GM21528 (cell line): Measurements from ENCODE around the gene RAB3C.
"Not testable (repeated sequence)": the region's sequence is repeated elsewhere in the genome, so short reads cannot be mapped to it uniquely, and the experiment has no call there.

Source experiments
- ATAC-seq: cut with Tn5 transposase; IDR thresholded peaks from one replicate; pipeline ENCODE4 v1.9.1; 2021; ENCODE audit warnings: mild to moderate bottlenecking, moderate library complexity; ENCODE audit not compliant: unreplicated experiment, low FRiP score

Gene RAB3C, protein sequence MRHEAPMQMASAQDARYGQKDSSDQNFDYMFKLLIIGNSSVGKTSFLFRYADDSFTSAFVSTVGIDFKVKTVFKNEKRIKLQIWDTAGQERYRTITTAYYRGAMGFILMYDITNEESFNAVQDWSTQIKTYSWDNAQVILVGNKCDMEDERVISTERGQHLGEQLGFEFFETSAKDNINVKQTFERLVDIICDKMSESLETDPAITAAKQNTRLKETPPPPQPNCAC

DNA sequence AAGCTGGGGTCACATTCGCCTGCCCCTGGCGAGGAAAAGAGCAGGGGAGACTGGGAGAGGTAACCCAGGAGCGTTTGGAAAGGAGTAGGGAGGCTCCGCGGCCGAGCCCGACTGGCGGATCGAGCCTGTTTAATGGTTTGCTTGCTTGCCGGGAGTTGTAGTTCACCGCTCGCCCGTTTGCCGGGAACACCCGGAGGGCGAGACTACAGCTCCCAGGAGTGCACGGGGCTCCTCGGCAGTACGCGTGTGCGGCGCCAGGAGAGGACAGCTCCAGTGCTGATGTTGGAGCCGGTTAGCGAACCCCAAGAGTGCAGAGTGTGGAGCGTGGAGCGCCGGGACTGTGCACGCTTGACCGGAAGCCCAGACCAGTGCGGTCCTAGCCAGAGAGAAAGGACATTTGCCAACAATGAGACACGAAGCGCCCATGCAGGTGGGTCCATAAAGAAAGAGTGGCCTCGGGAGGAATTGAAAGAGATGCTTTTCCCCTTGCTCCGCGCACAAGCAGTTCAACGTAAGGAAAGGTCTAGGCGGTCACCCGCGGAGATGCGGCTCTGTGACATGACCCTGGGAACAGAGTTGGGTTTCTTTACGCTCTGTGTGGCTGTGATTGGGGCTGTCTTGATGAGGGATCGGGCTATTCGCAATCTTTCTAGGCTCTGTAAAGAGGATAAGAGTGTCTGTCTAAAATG, at the start of gene RAB3C:
RAB3C (plus strand) TSS at position 273 of the 689 bp plus-strand sequence; CDS start at position 407, 134 bp downstream.
- peak; percentile 100 for ATAC-seq

DNA sequence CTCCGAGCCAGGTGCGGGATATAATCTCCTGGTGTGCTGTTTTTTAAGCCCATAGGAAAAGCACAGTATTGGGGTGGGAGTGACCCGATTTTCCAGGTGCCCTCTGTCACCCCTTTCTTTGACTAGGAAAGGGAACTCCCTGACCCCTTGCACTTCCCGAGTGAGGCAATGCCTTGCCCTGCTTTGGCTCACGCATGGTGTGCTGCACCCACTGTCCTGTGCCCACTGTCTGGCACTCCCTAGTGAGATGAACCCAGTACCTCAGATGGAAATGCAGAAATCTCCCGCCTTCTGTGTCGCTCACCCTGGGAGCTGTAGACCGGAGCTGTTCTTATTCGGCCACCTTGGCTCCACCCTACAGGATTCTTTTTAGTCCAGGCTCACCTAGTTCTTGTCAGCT, 40.9 kb upstream of the RAB3C start:
- not testable (repeated sequence) for ATAC-seq

DNA sequence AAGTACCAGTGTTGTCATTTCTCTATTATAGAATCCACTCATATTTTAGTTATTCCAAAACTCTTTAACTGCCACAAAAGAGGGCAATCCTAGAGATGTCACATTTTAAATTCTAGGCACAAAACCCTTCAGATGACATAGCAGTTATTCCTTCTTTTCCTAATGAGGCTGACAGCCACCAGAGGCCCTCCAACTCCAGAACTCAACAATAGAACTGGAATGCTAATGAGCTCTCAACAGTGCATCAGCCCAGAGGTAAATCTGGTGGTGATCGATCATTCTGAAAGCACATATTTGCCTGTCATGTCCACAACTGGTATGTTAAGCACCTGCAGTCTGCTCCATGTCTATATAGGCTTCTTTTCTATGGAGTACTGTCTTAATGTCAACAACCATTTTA, 40.2 kb upstream of the RAB3C start:
- ATAC-seq: no peak

DNA sequence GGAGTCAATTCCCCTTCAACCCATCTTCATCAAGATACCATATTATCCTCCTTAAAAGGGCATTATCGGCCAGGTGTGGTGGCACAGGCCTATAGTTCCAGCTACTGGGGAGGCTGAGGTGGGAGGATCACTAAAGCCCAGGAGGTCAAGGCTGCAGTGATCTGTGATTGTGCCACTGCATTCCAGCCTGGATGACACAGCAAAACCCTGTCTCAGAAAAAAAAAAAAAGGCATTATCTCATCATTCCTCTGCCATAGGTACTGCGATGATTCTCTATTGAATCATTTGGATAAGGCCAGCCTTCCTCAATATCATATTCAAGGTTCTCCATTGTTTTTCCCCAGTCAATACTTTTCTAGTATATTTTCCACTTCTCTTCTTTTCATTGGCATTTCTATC, 39.2 kb upstream of the RAB3C start:
- ATAC-seq: no peak

DNA sequence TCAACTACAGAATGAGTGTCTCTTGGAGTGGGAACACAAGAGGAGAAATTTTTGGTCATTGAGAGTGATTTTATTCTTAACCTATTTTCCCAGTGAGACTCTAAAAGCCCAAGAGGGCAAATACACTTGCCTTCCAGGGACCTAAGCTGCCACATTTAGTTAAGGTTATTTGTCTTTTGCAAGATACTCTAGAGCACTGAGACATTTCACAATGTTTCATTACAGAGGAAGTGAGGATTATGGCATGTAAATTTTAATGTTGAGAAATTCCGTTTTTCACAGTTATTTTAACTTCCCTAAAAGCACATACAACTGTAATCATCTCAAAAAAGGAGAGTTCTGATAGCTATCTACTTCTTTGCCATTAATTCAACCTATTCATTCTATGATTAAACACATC, 38.7 kb upstream of the RAB3C start:
- ATAC-seq: no peak

DNA sequence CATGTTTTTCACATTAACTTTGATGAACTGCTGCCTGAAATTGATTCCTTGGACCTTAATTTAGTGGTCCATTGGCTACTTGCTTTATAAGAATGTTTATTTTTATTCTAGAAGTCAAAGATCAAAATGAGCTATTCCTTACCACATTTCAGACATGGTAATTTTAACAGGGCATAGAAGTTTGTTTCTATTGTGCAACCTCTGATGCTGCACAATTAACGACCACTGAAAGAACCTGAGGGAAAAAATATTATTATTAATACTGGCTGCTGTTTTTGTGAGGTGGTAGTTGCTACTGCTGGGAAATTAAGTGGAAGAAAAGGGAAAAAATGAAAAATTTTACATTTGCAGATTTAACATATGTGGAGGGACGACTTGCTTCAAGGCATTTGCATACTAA, 37.9 kb upstream of the RAB3C start:
- ATAC-seq: no peak

DNA sequence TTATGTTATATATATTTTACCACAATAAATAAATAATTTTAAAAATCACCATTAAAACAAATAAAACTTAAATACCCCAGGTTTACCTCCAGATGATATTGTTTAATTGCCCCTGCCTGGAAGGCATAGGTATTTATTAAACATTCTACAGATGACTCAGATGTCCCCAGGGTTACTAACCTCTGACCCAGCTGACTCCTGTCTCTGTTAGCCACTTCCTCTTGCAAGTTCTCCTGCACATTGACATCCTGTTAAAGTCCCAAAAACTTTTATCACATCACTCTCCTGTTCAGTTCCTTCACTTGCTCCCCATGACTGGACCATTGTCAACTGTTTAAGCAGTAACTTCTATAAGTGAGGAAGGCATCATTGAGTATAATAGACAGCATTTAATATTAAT, 37.0 kb upstream of the RAB3C start:
- peak; percentile 98 for ATAC-seq

DNA sequence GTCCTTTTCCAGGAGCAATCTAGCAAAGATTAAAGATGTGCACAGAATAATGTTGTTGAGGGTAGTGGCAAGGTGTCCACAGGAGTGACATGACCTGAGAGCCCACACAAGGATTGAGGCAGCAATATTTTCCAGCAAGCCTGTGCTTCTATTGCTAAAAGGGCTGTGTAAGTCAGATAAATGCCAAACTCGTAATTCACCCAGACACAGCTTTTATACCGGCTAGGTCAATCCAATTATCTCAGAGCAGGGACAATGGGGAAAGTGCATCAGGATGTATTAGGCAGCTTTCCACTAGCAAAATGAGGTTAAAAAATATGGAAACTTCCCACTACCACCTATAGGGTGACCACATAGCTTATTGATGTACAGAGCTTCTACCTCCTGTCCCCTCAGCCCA, 34.8 kb upstream of the RAB3C start:
- ATAC-seq: no peak

DNA sequence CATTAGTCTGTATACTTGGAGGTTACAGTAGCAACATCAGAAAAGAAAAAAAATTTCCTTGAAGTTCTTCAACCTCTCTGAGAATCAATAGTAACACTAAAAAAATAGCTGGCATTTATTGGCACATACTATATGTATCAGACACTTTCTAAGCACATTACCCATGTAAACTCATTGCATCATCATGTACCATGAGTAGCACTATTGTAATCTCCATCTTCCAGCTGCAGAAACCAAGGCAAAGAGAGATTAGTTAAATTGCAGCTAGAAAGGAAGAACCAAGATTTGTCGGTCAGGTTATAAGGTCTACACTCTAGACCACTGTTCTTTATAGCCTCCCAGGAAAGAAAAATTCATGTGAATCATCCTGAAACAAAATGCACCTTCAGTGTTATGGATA, 31.4 kb upstream of the RAB3C start:
- no peak for ATAC-seq

DNA sequence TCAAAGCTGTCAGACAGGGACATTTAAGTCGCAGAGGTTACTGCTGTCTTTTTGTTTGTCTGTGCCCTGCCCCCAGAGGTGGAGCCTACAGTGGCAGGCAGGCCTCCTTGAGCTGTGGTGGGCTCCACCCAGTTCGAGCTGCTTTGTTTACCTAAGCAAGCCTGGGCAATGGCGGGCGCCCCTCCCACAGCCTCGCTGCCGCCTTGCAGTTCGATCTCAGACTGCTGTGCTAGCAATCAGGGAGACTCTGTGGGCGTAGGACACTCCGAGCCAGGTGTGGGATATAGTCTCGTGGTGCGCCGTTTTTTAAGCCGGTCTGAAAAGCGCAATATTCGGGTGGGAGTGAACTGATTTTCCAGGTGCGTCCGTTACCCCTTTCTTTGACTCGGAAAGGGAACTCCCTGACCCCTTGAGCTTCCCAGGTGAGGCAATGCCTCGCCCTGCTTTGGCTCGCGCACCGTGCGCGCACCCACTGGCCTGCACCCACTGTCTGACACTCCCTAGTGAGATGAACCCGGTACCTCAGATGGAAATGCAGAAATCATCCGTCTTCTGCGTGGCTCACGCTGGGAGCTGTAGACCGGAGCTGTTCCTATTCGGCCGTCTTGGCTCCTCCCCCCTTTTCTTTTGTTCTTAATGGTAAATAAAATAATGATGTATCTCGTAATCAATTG, 25.1 kb upstream of the RAB3C start:
- ATAC-seq: not testable (repeated sequence)

DNA sequence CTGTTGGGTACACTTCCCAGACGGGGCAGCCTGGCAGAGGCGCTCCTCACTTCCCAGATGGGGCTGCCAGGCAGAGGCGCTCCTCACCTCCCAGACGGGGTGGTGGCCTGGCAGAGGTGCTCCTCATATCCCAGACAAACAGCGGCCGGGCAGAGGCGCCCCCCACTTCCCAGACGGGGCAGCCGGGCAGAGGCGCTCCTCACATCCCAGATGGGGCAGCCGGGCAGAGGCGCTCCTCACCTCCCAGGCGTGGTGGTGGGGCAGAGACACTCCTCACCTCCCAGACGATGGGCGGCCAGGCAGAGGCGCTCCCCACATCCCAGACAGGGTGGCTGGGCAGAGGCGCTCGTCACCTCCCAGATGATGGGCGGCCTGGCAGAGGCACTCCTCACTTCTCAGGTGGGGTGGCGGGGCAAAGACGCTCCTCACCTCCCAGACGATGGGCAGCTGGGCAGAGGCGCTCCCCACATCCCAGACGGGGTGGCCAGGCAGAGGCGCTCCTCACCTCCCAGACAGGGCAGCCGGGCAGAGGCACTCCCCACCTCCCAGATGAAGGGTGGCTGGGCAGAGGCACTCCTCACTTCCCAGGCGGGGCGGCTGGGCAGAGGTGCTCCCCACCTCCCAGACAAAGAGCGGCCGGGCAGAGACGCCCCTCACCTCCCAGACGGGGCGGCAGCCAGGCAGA, 19.7 kb upstream of the RAB3C start:
- ATAC-seq: not testable (repeated sequence)

DNA sequence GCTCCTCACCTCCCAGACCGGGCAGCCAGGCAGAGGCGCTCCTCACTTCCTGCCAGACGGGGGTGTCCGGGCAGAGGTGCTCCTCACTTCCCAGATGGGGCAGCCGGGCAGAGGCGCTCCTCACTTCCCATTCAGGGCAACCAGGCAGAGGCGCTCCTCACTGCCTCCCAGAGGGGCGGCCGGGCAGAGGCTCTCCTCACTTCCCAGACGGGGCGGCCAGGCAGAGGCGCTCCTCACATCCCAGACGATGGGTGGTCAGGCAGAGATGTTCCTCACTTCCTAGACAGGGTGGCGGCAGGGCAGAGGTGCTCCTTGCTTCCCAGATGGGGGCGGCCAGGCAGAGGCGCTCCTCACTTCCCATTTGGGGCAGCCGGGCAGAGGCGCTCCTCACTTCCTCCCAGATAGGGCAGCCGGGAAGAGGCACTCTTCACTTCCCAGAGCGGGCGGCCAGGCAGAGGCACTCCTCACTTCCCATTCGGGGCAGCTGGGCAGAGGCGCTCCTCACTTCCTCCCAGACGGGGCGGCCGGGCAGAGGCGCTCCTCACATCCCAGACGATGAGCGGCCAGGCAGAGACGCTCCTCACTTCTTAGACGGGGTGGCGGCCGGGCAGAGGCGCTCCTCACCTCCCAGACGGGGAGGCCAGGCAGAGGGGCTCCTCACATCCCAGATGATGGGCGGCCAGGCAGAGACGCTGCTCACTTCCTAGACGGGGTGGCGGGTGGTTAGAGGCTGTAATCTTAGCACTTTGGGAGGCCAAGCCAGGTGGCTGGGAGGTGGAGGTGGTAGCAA, 18.6 kb upstream of the RAB3C start:
- not testable (repeated sequence) for ATAC-seq

DNA sequence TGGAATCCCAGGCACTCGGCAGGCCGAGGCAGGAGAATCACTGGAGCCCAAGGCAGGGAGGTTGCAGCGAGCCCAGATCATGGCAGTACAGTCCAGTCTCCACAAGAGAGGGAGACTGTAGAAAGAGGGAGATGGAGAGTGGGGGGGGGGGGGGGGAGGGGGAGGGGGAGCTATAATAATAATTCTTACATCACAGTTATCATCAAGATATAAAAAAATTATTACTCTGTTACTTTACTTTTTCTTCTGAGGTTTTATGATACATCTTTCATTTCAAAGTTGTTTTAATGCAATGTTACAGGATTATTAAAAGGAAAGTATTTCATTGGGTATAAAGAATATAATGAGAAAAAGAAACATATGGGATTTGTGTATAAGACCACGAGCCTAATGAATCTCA, 17.8 kb upstream of the RAB3C start:
- ATAC-seq: no peak

DNA sequence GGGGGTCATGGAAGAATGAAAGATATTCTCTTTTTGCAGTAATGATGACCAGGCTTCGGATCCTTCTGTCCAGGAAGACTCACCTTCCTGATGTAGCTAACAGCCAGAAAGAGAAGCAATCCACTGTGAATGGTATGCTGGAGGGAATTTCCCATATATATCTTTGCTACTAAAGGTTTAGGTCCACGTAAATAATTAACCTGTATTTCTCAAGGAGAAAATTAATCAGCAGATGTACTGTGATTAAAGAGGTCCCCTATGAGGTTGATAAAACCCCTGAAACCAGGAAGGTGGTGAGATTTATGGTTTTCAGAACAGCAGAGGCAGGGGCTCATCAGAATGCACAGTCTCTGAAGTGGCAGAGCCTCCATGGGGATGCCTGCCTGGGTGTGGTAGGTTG, 11.4 kb upstream of the RAB3C start:
- no peak for ATAC-seq

DNA sequence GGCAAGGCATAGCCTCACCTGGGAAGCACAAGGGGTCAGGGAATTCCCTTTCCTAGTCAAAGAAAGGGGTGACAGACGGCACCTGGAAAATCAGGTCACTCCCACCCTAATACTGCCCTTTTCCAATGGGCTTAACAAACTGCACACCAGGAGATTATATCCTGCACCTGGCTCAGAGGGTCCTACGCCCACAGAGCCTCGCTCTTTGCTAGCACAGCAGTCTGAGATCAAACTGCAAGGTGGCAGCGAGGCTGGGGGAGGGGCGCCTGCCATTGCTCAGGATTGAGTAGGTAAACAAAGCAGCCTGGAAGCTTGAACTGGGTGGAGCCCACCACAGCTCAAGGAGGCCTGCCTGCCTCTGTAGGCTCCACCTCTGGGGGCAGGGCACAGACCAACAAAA, 9.9 kb upstream of the RAB3C start:
- not testable (repeated sequence) for ATAC-seq

DNA sequence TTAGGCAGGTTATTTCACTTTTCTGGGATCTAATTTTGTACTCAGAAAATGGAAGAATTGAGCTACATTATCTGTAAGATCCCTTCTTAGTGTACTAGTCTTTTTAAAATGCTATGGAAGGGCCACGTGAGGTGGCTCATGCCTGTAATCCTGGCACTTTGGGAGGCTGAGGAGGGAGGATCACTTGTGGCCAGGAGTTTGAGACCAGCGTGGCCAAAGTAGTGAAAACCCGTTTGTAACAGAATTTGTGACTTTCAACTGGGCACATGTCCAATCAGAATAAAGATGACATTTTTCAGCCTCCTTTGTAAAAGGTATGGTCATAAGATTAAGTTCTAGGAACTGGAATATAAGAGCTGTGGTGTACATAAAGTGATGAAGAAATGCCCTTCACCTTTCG, 3.1 kb upstream of the RAB3C start:
- ATAC-seq: no peak

DNA sequence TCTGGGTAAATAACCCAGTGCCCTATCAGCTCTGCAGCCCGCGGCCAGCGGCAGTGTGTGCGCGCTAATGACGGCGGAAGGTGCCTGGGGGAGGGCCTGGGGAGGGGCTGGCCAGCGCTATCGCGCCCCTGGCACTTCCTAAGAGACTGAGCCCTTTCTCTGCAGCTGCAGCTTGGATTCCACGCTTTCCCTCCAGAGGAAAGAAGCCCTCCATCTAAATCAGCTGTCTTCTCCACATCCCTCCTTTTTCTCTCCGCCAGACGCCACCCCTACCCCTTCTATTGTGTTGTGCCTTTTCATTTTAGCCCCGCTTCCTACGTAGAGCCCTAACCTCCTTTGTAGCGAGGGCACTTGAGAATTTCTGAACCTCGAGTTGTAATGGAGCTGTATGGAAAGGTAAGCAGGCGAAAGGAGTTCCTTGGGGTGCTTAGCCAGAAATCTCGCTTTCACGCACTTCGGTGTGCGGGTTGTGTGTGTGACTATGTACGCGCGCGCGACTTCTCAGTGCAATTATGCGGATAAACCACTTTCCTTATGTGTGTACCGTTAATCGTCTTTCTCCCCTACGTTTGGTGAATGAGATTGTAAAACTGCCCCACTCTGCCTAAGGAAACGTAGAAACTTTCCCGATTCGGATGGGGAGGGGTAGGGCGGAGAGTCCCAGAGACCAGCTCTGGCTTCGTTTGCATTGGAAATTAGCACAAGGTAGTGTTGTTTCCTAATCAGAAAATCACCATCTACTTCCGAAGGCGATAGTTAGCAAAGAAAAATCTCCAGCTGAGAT, 664 bp upstream of the RAB3C start:
- peak; percentile 37 for ATAC-seq

DNA sequence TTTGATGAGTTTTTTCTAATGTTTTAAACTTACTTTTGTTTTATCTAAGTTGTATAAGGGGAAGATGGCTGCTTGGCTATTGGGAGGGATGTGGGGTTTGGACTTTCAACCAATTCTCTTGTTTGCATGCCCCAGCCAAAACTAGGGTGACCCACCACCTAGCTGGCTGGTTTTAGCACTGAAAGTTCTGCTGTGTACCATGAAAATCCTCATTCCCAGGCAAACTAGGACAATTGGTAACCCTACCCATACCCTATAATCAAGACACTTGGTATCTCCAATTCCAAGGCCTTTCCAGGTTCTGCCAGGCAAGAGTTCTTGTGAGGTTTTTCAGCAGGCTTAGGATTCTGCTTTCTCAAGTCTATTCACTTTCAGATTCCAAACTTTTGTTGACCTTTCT, 13.1 kb downstream of the RAB3C start:
- no peak for ATAC-seq

DNA sequence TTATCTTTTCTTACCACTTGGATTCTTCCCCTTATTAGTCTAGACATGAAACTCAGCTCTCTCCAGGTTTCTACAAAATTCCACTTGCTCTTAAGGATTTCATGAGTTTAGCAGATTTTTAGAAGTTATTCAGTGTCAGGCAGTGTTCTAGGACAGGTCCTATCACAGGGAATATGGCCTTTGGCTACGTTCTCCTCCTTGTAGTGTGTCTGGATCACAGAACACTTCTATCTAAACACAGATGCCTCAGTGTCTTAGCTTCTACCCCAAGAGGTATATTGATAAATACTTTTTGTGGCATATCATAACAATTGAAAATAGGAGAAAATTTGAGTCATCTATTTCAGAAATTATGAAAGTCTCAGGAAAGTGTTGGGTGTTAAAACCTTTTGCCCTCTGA, 15.6 kb downstream of the RAB3C start:
- no peak for ATAC-seq

DNA sequence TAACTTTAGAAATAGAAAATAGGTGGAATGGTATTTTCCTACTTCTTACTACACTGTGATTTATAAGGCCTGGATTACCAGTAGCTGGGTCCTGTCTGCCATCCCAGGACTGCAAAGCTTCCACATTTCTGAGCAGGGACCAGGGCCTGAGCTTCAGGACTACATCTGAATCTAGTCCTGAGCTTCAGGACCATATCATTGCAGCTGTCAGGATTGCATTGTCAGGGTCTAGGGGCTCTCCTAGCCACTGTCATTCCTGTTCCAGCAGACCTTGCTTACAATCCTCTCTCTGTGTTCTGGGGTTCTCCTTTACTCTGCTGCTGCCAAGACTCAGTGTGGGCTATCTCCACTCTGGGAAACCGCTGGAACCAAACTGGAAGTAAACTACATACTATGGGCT, 16.3 kb downstream of the RAB3C start:
- no peak for ATAC-seq
